ENCODE data around the gene STARD8. TPM values are rescaled to one million over a fixed set of nuclear protein-coding genes. Genes with fewer than 3 reads are reported as not detected.

The STARD8 gene
- total and polyA plus RNA-seq, 2 donors from 2014 or later, result 12.7 to 23.4 TPM

GRCh38 chrX:68726366-68726765 lies 78.9 kb downstream of the STARD8 start:
- Histone ChIP-seq H3K4me3 (ENCODE audit: low read length in 3 of 3) (no peak overlapping the region), H3K27me3 (ENCODE audit: control insufficient read depth, insufficient read depth, low read length) (no peaks in the 10 kb centered on the region), H3K9ac (ENCODE audit: low read length in 3 of 3) (no peak overlapping the region), H3K9me3 (ENCODE audit: control insufficient read depth in 2 of 3, insufficient read depth in 1 of 3, low read length in 3 of 3) (no peaks in the 10 kb centered on the region), H3K4me1 (ENCODE audit: control insufficient read depth in 2 of 3, insufficient read depth in 2 of 3, low read depth in 1 of 3, low read length in 3 of 3) (no peaks in the 10 kb centered on the region), H3K27ac (ENCODE audit: low read depth in 2 of 2, low read length in 2 of 2) (no peak overlapping the region), H3K36me3 (ENCODE audit: control insufficient read depth in 2 of 3, insufficient read depth in 3 of 3, low read length in 3 of 3) (peaks cover 0 to 21% (median 14%) of the 10 kb centered on the region in 3 donors)
- intact Hi-C loops (cut with DNase I), result no loop called here
- FAIRE-seq, result no peak
- DNase-seq, result peak in 1 of 5 donors; percentile 20
- no peak for TF ChIP-seq CTCF (IDR thresholded peaks at IDR 0.05; ENCODE audit: borderline replicate concordance, extremely low read depth, insufficient read depth)

- peak in 1 of 5 donors; percentile 9 for DNase-seq
- no peak for FAIRE-seq
- Histone ChIP-seq H3K27me3 (ENCODE audit: control insufficient read depth, insufficient read depth, low read length) (no peaks in the 10 kb centered on the region), H3K4me1 (ENCODE audit: control insufficient read depth in 2 of 3, insufficient read depth in 2 of 3, low read depth in 1 of 3, low read length in 3 of 3) (no peaks in the 10 kb centered on the region), H3K4me3 (ENCODE audit: low read length in 3 of 3) (no peak overlapping the region), H3K36me3 (ENCODE audit: control insufficient read depth in 2 of 3, insufficient read depth in 3 of 3, low read length in 3 of 3) (peaks cover 0 to 9% (median 6%) of the 10 kb centered on the region in 3 donors), H3K9me3 (ENCODE audit: control insufficient read depth in 2 of 3, insufficient read depth in 1 of 3, low read length in 3 of 3) (no peaks in the 10 kb centered on the region), H3K27ac (ENCODE audit: low read depth in 2 of 2, low read length in 2 of 2) (no peak overlapping the region), H3K9ac (ENCODE audit: low read length in 3 of 3) (no peak overlapping the region)
- intact Hi-C loops (cut with DNase I), result no loop called here
- TF ChIP-seq CTCF (IDR thresholded peaks at IDR 0.05; ENCODE audit: borderline replicate concordance, extremely low read depth, insufficient read depth), result no peak
These were observed 80.2 kb downstream of the STARD8 start for GRCh38 chrX:68727696-68728095.

GRCh38 chrX:68728186-68728585 lies 80.7 kb downstream of the STARD8 start:
- Histone ChIP-seq H3K9me3 (ENCODE audit: control insufficient read depth in 2 of 3, insufficient read depth in 1 of 3, low read length in 3 of 3) (no peaks in the 10 kb centered on the region), H3K27ac (ENCODE audit: low read depth in 2 of 2, low read length in 2 of 2) (no peak overlapping the region), H3K4me1 (ENCODE audit: control insufficient read depth in 2 of 3, insufficient read depth in 2 of 3, low read depth in 1 of 3, low read length in 3 of 3) (no peaks in the 10 kb centered on the region), H3K4me3 (ENCODE audit: low read length in 3 of 3) (no peak overlapping the region), H3K36me3 (ENCODE audit: control insufficient read depth in 2 of 3, insufficient read depth in 3 of 3, low read length in 3 of 3) (peaks cover 0 to 6% (median 1%) of the 10 kb centered on the region in 3 donors), H3K9ac (ENCODE audit: low read length in 3 of 3) (no peak overlapping the region), H3K27me3 (ENCODE audit: control insufficient read depth, insufficient read depth, low read length) (no peaks in the 10 kb centered on the region)
- intact Hi-C loops (cut with DNase I), result no loop called here
- DNase-seq (peak in 1 of 5 donors; percentile 3), FAIRE-seq (no peak)
- TF ChIP-seq CTCF (IDR thresholded peaks at IDR 0.05; ENCODE audit: borderline replicate concordance, extremely low read depth, insufficient read depth), result no peak

- H3K27me3 ChIP-seq (ENCODE audit: control insufficient read depth, insufficient read depth, low read length), result no peaks in the 10 kb centered on the region
- H3K4me1 ChIP-seq (ENCODE audit: control insufficient read depth in 2 of 3, insufficient read depth in 2 of 3, low read depth in 1 of 3, low read length in 3 of 3), result no peaks in the 10 kb centered on the region
- H3K36me3 ChIP-seq (ENCODE audit: control insufficient read depth in 2 of 3, insufficient read depth in 3 of 3, low read length in 3 of 3), result no peaks in the 10 kb centered on the region
- H3K9ac ChIP-seq (ENCODE audit: low read length in 3 of 3), result no peak overlapping the region
- intact Hi-C loops (cut with DNase I), result no loop called here
- no peak for TF ChIP-seq CTCF (IDR thresholded peaks at IDR 0.05; ENCODE audit: borderline replicate concordance, extremely low read depth, insufficient read depth)
- H3K4me3 ChIP-seq (ENCODE audit: low read length in 3 of 3), result no peak overlapping the region
- H3K27ac ChIP-seq (ENCODE audit: low read depth in 2 of 2, low read length in 2 of 2), result no peak overlapping the region
- no peak for FAIRE-seq
- peak in 1 of 5 donors; percentile 2 for DNase-seq
- H3K9me3 ChIP-seq (ENCODE audit: control insufficient read depth in 2 of 3, insufficient read depth in 1 of 3, low read length in 3 of 3), result no peaks in the 10 kb centered on the region
These were observed 83.8 kb downstream of the STARD8 start for GRCh38 chrX:68731254-68731653.

Data from kidney (tissue), 14 donors.